K562 (cell line): ENCODE data around the gene WDR88.

Source experiments
- ATF7 ChIP-seq: fragments of 450-650 bp; IDR thresholded peaks from 2 replicates; pipeline ENCODE4 v1.7.1; 2014; ENCODE audit warnings: mild to moderate bottlenecking, moderate library complexity
- GABPB1 ChIP-seq: sonication (generic); formaldehyde crosslinking; IDR thresholded peaks from 2 replicates; pipeline ENCODE4 v1.8.0; 2022; ENCODE audit warnings: mild to moderate bottlenecking, missing genetic modification reagents
- HDAC2 ChIP-seq: fragments of 450-650 bp; IDR thresholded peaks from 2 replicates; pipeline ENCODE4 v1.6.1; 2016; ENCODE audit warnings: mild to moderate bottlenecking
- HDGF ChIP-seq: fragments of 450-650 bp; IDR thresholded peaks from 2 replicates; pipeline ENCODE4 v1.6.1; 2016
- MAFK ChIP-seq: IDR thresholded peaks from 2 replicates; pipeline ENCODE4 v1.6.1; 2011; ENCODE audit warnings: low read length, improper control_type of control experiment
- PCBP2 ChIP-seq: fragments of 200-400 bp; formaldehyde crosslinking; IDR thresholded peaks from 2 replicates; pipeline ENCODE4 v1.6.1; 2018; ENCODE audit warnings: low read length, low read depth, mild to moderate bottlenecking, moderate library complexity; ENCODE audit not compliant: poor library complexity, severe bottlenecking
- RBBP5 ChIP-seq: fragments of 200-600 bp; sonication (generic); IDR thresholded peaks from 2 replicates; pipeline ENCODE4 v1.6.1; 2012; ENCODE audit warnings: borderline replicate concordance, mild to moderate bottlenecking, low read length, control low read depth, inconsistent platforms; ENCODE audit not compliant: insufficient read depth, poor library complexity, severe bottlenecking
- ZNF197 ChIP-seq: fragments of 200-800 bp; sonication (Bioruptor generic); IDR thresholded peaks from 2 replicates; pipeline ENCODE4 v1.6.1; 2016; ENCODE audit warnings: low read depth, missing genetic modification characterization, missing compliant biosample characterization
- ZNF3 ChIP-seq: fragments of 250-450 bp; sonication (Bioruptor Pico); IDR thresholded peaks from 2 replicates; pipeline ENCODE4 v1.5.0; 2021; ENCODE audit warnings: mild to moderate bottlenecking, moderate library complexity

DNA sequence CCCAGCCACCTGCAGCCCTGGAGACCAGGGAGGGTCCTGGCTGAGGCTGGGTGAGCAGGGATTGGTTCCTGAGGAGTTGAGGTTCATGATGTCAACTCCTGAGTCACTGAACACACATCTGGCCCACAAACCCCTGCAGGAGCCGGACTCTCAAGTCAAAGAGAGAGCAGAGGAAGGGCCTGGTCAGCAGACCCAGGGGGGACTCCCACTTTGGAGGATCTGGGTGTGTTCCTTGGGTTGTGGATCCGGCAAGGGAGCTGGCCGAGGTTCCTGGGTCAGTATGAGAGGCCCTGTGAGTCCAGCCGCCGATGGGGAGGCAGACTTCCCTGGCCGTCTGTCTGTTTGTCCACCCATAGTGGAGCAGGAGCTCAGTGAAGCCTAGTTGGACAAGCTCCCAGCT is 89.7 kb downstream of the WDR88 start:
- no peak for TF ChIP-seq PCBP2
- no peak for TF ChIP-seq MAFK
- no peak for TF ChIP-seq HDAC2
- no peak for TF ChIP-seq ZNF197 (CRISPR knock-in tag)
- TF ChIP-seq HDGF, result no peak
- no peak for TF ChIP-seq GABPB1 (CRISPR knock-in tag)
- TF ChIP-seq ZNF3 (CRISPR knock-in tag), result no peak
- no peak for TF ChIP-seq ATF7
- no peak for TF ChIP-seq RBBP5
